Effector CD8-positive, alpha-beta T cell (primary cell): ENCODE data around the gene ARHGAP12.

Experiments
- DNase-seq: peaks from one replicate; lab custom pipeline; 2025; lab: John Stamatoyannopoulos, UW

Gene ARHGAP12

DNA sequence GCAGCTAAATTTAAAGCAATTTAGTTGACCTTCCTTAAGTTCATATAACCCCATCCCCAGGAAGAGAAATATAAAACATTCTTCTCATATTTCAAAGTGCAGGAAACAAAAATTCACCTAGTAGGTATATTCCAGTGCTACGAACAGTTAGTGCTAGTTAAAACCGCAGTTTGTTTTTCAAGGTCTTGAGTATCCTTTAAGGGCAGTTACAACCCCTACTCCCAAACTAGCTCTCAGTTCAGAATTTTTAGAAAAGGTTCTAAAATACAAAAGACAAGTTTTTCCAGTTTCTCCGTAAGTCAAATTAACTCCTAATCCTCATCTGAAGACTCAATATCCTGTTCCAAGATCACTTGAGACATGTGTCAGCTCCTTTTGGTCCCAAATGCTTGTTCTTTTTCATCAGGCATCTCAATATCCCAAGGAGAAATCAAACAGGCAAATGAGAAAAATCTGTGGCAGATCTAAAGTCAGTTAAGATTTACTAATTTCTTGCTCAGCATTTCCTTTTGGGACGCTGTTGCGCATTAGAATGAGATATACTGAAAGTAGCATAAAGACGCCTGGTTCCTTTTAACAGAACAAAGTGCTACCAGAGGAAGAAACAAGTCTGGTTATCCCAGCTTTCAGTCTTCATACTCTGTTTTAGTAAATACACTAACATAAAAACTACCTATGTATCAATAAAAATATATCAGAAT is 51.8 kb downstream of the ARHGAP12 start:
- no peak for DNase-seq

DNA sequence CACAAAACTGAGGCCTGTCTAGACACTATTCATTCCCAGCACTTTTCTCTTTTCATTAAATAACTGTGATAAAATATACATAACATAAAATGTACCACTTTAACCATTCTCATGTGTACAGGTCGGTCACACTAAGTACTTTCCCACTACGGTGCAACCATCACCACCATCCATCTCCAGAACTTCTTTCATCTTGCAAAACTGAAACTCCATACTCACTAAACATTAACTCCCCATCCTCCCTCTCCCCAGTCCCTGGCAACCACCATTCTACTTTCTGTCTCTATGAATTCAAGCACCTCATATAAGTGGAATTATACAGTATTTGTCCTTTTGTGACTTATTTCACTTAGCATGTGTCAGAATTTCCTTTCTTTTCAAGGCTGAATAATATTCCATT is 53.0 kb downstream of the ARHGAP12 start:
- DNase-seq, result no peak

GRCh38 chr10:31873724-31874123 is 54.9 kb downstream of the ARHGAP12 start:
- DNase-seq, result no peak

DNA sequence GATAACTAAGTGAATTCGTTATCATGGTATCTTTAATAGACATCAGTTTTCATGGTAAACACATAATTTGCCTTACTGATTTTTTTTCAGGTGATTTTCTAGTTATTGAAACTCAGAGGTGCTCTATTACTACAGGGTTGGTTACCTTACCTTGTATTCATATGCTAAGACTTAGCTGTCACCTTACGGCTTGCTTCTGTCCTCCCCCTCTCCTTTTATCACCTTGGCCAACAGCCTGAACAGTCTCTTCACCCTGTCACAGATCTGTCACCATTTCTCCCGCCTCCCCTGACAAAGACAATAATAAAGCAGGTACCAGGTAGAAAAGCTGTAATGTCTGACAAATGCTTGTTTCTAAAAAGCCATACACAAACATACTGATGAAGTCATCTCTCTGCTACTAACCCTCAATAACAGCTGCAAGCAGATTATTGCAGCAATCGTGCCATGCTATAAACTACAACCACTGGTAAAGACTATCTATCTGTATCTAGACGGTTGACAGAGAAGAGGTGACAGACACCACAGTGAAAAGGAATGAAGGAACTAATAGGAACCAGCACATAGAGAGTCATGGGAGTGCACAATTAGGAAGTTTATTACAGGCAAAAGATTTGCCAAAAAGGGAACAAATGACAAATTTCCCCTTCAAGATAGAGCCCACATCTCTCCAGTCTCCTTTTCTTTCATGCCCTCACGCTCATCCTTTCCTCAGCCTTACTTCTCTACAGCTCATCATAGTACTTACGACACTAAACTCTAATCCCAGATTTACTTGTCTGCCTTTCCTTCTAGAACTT is 57.2 kb downstream of the ARHGAP12 start:
- no peak for DNase-seq

DNA sequence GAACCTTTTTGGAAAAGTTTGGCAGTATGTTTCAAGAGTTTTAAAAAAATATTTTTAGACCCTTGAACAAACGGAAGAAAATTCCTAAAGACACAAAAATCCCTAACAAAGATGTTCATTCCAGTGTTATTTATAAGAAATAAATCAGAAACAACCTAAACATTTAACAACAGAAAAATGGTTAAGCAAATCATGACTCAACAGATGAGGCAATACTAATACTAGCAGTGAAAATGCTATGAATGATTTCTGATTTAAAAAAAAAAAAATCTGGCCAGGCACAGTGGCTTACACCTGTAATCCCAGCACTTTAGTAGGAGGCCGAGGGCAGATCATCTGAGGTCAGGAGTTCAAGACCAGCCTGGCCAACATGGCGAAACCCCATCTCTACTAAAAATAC is 61.0 kb downstream of the ARHGAP12 start:
- no peak for DNase-seq

- DNase-seq, result no peak
These were observed 62.4 kb downstream of the ARHGAP12 start for GRCh38 chr10:31866118-31866670.

DNA sequence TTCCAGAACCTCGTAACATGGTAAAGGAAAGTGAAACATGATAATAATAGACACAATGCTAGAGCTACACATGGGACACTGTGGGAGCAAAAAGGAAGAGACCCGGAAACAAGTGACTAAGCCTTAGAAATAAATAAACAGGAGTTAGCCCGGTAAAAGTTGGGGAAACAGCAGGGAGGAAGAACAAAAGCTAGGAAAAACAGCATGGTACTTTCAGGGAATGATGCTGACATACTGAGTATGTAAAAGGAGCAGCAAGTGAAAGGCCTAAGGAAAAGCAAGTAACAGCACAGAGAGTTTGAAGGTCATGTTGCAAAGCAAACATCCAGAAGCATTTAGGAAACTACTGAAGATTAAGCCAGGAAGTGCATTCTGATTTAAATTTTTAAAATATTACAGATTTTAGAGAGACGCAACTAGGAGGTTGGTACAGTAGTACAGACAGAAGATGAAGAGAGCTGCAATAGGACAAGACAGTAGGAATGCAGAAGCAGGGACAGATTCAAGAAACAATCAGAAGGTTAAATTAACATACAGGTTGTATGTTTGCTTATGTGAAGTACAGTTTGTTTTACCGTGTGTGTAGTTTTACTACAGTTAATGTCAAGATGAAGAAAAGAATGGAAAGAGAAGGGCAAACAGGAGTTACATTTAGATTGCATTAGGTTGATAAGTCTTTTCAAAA is 63.7 kb downstream of the ARHGAP12 start:
- no peak for DNase-seq

DNA sequence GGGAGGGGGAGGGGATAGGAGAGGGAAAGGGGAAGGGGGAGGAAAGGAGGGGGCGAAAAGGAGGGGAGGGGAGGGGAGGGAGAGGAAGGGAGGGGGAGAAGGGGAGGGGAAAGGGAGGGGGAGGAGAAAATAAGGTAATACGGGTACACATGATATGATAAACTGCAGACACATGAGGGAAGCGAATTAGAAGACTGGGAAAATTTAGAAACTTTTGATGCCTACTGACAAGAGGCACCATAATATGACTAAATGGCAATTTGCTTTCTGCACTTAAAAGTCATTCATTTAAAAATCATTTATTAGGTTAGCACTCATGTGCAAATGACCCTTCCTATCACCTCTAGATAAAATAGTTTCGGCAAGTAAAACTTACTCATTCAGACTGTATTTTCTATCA is 73.6 kb downstream of the ARHGAP12 start:
- DNase-seq, result no peak

GRCh38 chr10:31853629-31854028 is 75.0 kb downstream of the ARHGAP12 start:
- no peak for DNase-seq

DNA sequence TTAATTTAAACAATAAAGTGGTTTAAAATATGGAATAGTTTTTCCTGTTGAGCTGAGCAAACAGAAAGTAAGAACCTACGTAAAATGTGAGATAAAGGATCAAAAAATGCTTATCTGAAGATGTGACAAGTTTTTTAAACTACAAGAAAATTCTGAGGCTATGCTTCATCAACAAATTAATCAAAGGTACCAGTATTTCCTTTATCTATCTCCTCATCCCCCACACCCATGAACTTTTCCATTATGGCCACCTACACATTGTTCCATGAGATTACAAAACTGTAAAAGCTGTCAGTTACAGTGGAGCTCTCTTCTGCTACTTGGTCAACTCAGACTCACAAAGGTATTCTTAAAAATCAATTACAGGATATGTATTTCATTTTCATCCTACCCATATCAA is 77.4 kb downstream of the ARHGAP12 start:
- DNase-seq, result no peak

DNA sequence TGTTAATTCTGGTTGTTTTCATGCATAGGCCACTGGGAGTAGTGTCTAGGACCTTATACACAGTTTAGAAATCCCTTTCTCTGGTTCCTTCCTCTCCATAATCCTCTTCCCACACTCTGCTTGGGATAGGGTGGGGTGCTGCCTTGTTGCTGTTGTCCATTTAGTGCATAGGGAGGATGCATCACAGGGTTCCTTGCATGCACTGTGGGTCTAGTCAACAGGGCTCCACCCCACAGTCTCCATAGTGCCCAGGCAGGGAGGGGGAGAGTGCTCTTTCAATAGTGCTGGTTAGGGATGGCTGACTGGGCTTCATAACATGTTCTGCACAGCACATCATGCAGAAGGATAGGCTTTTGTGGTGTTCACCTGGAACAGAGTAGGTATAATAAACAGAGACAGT is 81.1 kb downstream of the ARHGAP12 start:
- DNase-seq, result no peak

DNA sequence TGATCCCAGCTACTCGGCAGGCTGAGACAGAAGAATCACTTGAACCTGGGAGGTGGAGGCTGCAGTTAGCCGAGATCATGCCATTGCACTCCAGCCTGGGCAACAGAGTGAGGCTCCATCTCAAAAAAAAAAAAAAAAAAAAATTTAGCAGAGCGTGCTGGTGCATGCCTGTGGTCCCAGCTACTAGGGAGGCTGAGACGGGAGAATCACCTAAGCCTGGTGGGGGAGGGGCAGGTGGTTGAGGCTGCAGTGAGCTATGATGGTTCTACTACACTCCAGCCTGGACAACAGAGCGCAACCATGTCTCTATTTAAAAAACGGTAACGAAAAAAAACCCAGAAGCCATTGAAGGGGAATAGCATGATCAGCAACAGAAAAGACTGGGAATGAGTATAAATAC is 89.9 kb downstream of the ARHGAP12 start:
- DNase-seq, result no peak

DNA sequence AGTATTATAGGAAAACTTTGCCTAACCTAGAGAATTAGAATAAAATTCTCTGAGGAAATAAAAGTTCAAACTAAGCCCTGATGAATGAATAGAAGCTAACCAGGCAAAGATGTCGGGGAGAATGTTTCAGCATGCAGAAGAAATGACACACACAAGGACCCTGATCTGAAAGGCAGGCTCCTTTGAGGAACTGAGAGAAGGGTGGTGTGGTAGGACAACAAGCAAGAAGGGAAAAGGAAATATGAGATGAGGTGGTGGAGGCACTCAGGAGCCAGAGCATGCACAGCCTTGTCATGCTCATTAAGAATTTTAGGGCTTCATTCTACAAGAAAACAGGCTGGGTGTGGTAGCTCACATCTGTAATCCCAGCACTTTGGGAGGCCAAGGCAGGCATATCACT is 90.6 kb downstream of the ARHGAP12 start:
- no peak for DNase-seq

GRCh38 chr10:31836569-31837406 is 91.8 kb downstream of the ARHGAP12 start:
- no peak for DNase-seq

DNA sequence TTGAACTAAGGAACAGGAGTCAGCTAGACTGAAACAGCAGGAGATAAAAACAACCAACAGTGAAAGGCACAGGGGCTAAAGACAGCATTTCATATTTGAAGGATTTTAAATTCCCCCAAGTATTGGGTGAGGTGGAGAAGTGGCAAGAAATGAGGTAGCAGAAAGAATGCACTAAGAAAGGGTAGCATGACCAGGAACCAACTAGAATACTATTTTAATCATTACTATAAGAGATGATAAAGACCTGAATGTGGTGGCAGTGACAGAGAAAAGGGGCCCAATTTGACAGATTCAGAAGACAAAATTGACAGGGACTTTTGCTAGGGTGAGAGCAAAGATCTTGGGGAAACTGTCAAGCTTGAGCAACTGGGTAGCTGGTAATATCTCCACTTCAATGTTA is 94.9 kb downstream of the ARHGAP12 start:
- no peak for DNase-seq

DNA sequence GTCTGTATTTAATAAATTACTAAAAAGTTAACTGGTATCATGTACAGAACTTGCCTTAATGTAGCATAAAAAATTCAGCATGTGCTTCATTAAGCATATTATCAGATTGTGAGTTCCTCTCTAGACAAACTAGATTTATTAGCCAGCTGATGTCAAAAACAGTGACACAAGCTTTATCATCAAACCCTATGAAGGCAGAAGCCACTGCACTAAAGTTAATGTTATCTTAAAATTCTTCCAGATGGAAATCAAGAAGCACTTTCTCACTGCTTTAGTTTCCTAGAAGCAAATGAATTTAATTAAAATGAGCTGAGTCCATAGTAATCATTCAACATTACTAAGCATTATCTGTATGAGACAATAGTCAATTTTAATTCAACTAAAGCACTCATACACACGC is 96.4 kb downstream of the ARHGAP12 start:
- no peak for DNase-seq

DNA sequence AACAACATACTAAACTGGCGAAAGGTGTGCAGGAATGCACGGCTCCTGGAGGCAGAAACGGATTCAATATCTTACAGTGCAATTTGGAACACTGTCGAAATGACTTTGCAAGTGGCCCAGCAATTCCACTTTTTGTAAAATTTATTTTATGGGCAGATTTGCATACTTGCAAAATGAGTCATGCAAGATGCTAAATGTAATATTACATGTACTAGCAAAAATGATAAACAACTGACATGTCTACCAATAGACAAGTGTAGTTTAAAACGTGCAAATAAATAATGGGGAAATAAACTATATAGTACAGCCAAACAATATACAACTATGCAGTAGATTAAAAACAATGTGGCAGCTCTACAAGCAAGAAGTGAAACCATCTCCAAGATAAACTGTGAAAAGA is 97.7 kb downstream of the ARHGAP12 start:
- no peak for DNase-seq

- DNase-seq, result no peak
These were observed 98.9 kb downstream of the ARHGAP12 start for GRCh38 chr10:31829776-31830175.

- DNase-seq, result no peak
These were observed 105.3 kb downstream of the ARHGAP12 start for GRCh38 chr10:31823358-31823757.

GRCh38 chr10:31822616-31823318 is 105.9 kb downstream of the ARHGAP12 start:
- no peak for DNase-seq

DNA sequence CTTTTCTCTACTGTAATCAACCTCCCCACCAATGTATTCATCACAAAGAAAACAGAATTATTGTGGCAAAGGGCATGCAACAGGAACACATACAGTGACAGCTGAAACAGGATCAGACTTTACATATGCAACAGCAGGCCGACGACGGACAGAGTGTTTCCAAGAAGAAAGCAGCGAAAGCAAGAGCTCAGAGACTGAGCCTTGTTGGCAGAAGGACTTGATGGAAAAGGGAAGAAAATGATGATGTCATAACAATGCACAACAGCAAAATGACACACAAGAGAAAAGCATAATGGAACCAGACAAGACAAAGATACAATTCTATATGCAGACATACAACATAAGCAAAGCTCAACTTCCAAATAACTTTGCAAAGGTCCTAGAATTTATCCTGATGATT is 106.5 kb downstream of the ARHGAP12 start:
- no peak for DNase-seq
